Muscle layer of colon (tissue), 2 donors: ENCODE results near the gene PRELID3B.

ENCODE experiments used
- H3K27ac ChIP-seq: one replicate; pipeline ENCODE4 v1.7.0; 2013; ENCODE audit warnings: low read depth, mild to moderate bottlenecking, low read length, moderate library complexity
- H3K27me3 ChIP-seq, 2 donors: one replicate each; pipeline ENCODE4 v1.7.0; 2013; ENCODE audit warnings: low read length in 2 of 2, mild to moderate bottlenecking in 2 of 2; ENCODE audit not compliant: insufficient read depth in 2 of 2, control insufficient read depth in 1 of 2
- H3K36me3 ChIP-seq: one replicate; pipeline ENCODE4 v1.7.0; 2013; ENCODE audit warnings: mild to moderate bottlenecking, low read length; ENCODE audit not compliant: insufficient read depth
- H3K4me1 ChIP-seq: one replicate; pipeline ENCODE4 v1.7.0; 2013; ENCODE audit warnings: mild to moderate bottlenecking, low read length; ENCODE audit not compliant: insufficient read depth
- H3K4me3 ChIP-seq, 2 donors: one replicate each; pipeline ENCODE4 v1.7.0; 2013; ENCODE audit warnings: low read length in 2 of 2, low read depth in 1 of 2, mild to moderate bottlenecking in 1 of 2, moderate library complexity in 1 of 2
- H3K9ac ChIP-seq: one replicate; pipeline ENCODE4 v1.7.0; 2013; ENCODE audit warnings: low read length
- H3K9me3 ChIP-seq: one replicate; pipeline ENCODE4 v1.7.0; 2013; ENCODE audit warnings: mild to moderate bottlenecking, low read length
- donor health status: abdominal sarcoma.
- donor health status: Adenocarcinoma of cecum.

PRELID3B gene

DNA sequence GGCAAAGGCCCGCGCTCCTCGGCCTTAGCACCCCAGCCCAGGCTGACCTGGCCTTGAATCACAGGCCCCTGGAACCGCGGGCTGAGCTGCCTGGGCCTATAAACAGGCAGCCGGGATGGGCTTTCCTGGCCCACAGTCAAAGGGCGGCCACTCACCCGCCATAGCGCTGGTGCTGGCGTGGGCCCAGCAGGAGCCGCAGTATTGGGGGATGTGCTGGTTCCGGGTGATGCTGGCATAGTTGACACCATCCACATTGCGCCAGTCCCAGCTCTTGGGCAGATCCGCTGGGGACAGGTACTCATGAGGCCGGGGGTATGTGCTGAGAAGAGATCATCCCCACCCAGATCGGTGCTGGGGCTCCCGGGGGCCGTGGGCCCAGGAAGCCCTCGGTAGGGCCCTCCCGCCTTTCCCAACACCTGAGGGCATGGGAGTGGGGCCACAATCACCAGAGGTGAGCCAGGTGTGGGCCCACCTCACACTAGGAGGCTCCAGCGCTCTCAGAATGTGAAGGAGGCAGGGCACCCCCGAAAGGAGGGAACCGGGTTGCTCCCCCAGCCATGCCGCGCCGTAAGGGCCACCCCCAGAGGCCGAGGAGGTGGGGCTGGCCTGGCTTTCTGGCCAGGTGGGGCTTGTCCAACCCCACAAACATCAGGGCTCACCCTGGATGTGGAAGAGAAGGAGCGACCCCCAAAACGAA lies 36.3 kb downstream of the PRELID3B start:
- H3K9me3 ChIP-seq, result no peaks in the 10 kb centered on the region
- H3K4me3 ChIP-seq, result peak overlapping the region; percentile 66 to 88
- H3K27ac ChIP-seq, result peak overlapping the region; percentile 77
- H3K27me3 ChIP-seq, result no peaks in the 10 kb centered on the region
- H3K4me1 ChIP-seq, result peaks cover 27% of the 10 kb centered on the region
- H3K9ac ChIP-seq, result peak overlapping the region; percentile 74
- peaks cover 8% of the 10 kb centered on the region for H3K36me3 ChIP-seq

GRCh38 chr20:59005523-59006166 lies 36.9 kb downstream of the PRELID3B start:
- Histone ChIP-seq H3K9me3 (no peaks in the 10 kb centered on the region), H3K27ac (peak overlapping the region; percentile 77), H3K4me3 (peak overlapping the region; percentile 66 to 88), H3K36me3 (peaks cover 15% of the 10 kb centered on the region), H3K9ac (peak overlapping the region; percentile 74), H3K27me3 (no peaks in the 10 kb centered on the region), H3K4me1 (peaks cover 27% of the 10 kb centered on the region)

DNA sequence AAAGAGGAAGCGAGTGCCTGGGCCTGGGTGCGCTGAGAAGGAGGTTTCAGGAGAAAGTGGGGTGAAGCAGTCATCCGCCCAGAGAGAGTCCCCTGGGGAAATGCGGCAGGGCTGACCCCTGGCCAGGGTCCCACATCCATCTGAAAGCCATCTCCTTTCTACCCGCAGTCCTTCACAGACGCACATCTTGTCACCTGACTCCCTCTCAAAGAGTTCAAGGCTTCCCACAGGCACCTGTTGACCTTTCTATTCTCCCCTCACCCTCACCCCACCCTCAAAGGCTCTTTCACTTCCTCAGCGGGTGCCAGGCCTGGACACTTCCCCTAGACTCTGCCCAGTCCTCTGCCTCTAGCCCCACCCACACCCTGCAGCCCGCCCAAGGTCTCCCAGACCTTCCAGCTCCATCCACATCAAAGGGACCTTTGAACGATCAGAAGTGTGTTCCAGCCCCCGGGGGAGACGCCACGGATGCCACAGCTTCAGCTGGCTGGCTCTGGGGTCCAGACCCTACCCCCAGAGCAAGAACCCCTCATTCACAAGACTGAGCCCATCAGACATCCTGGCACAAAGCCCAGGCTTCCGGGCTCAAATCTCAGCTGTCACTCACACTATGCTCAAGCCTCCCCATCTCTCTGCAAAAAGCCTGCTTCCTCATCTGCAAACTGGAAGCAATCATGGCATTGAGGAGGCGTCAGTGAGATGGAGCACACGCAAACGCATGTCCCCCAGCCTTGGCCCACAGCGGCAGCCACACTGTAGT lies 37.6 kb downstream of the PRELID3B start:
- H3K4me3 ChIP-seq, result peak overlapping the region; percentile 66 to 88
- peaks cover 19% of the 10 kb centered on the region for H3K36me3 ChIP-seq
- H3K9me3 ChIP-seq, result no peaks in the 10 kb centered on the region
- no peaks in the 10 kb centered on the region for H3K27me3 ChIP-seq
- peaks cover 27% of the 10 kb centered on the region for H3K4me1 ChIP-seq
- peak overlapping the region; percentile 74 for H3K9ac ChIP-seq
- peak overlapping the region; percentile 77 for H3K27ac ChIP-seq

- no peak overlapping the region for H3K9ac ChIP-seq
Observed at GRCh38 chr20:59004493-59004762, 38.2 kb downstream of the PRELID3B start.

GRCh38 chr20:59003836-59004492 lies 38.6 kb downstream of the PRELID3B start:
- Histone ChIP-seq H3K4me1 (peaks cover 27% of the 10 kb centered on the region), H3K9ac (no peak overlapping the region), H3K27ac (no peak overlapping the region), H3K27me3 (no peaks in the 10 kb centered on the region), H3K4me3 (no peak overlapping the region), H3K36me3 (peaks cover 25% of the 10 kb centered on the region), H3K9me3 (no peaks in the 10 kb centered on the region)

More at GRCh38 chr20:59004493-59004762, 38.2 kb downstream of the PRELID3B start:
- Histone ChIP-seq H3K4me1 (peaks cover 27% of the 10 kb centered on the region), H3K27ac (no peak overlapping the region), H3K36me3 (peaks cover 21% of the 10 kb centered on the region), H3K9me3 (no peaks in the 10 kb centered on the region), H3K27me3 (no peaks in the 10 kb centered on the region), H3K4me3 (no peak overlapping the region)

- peaks cover 27% of the 10 kb centered on the region for H3K4me1 ChIP-seq
- no peak overlapping the region for H3K9ac ChIP-seq
- no peak overlapping the region for H3K4me3 ChIP-seq
- H3K27me3 ChIP-seq, result no peaks in the 10 kb centered on the region
- no peaks in the 10 kb centered on the region for H3K9me3 ChIP-seq
- H3K36me3 ChIP-seq, result peaks cover 26% of the 10 kb centered on the region
- H3K27ac ChIP-seq, result no peak overlapping the region
Observed at GRCh38 chr20:59002874-59003399, 39.6 kb downstream of the PRELID3B start.

DNA sequence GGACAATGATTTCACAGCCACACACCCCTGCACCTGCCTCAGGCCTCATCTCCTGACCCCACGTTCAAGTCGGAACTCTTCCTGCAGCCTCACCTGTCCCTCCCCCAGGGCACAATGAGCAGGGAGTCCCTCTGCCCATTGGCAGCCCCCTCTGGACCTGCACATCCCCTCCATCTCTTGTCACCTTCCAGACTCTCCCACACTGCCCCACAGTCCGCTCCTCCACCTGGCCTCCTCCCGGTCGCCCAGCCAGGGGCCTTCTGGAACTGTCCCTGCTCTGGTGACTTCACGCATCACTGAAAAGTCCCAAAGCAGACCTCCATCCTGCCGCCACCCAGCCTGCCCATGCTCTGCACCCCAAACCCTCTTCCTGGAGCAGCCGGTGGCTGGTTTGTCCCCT lies 40.2 kb downstream of the PRELID3B start:
- Histone ChIP-seq H3K27me3 (no peaks in the 10 kb centered on the region), H3K9ac (no peak overlapping the region), H3K4me1 (peaks cover 27% of the 10 kb centered on the region), H3K27ac (no peak overlapping the region), H3K4me3 (no peak overlapping the region), H3K36me3 (peaks cover 32% of the 10 kb centered on the region), H3K9me3 (no peaks in the 10 kb centered on the region)

DNA sequence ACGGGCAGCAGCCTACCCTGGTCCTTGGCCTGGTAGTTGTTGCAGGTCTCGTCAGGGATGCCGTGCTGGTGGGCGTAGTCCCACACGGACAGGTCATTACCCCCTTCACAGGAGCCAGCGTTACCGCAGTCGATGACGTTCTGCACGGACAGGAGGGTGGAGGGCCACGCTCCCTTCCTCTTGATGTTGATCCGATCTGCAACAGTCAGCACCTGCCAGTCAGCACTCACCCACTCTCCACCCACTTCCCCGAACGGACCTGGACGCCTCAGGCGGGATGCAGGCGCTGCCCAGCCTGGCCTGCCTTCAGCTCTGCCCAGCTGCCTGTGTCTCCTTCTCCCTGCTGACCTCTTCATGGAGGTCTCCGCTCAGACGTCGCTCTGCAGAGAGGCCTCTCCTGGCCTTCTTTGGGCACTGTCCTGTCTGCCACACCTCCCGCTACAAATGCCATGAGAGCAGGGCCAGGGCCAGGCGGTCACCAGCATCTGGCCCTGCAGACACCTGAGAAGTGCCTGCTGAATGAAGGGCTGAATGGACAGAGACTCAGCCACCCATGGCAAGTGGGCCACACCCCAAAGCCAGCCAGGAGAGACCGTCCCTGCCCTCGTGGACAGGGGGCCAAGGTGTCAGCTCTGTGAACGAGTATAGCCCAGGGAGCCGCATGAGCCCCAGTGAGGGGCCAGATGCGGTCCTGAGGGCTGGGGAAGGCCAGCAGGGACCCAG lies 41.0 kb downstream of the PRELID3B start:
- H3K9ac ChIP-seq, result no peak overlapping the region
- H3K27ac ChIP-seq, result no peak overlapping the region
- peaks cover 40% of the 10 kb centered on the region for H3K36me3 ChIP-seq
- no peak overlapping the region for H3K4me3 ChIP-seq
- no peaks in the 10 kb centered on the region for H3K27me3 ChIP-seq
- no peaks in the 10 kb centered on the region for H3K9me3 ChIP-seq
- H3K4me1 ChIP-seq, result peaks cover 27% of the 10 kb centered on the region

DNA sequence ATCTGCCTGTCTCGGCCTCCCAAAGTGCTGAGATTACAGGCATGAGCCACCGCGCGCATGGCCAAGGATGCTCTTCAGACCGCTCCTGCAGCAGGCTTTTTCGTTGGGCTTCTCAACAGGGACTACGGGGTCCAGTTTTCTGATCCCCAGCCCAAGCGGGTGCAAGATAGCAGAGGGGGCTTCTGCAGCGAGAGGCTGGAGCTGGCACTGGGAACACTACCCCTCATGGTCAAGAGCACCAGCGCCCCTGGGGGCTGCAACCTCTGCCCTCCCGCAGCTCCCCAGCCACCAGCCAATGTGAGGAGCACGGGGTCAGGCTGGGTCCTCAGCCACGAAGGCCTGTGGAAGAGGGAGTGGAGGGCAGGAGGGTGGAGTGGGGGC lies 41.5 kb downstream of the PRELID3B start:
- Histone ChIP-seq H3K4me3 (no peak overlapping the region), H3K36me3 (peaks cover 45% of the 10 kb centered on the region)

GRCh38 chr20:59000326-59000725 lies 42.3 kb downstream of the PRELID3B start:
- Histone ChIP-seq H3K4me3 (no peak overlapping the region), H3K36me3 (peaks cover 53% of the 10 kb centered on the region), H3K9ac (no peak overlapping the region), H3K27ac (no peak overlapping the region), H3K4me1 (peaks cover 16% of the 10 kb centered on the region), H3K9me3 (no peaks in the 10 kb centered on the region), H3K27me3 (no peaks in the 10 kb centered on the region)

More for the DNA sequence above, 41.5 kb downstream of the PRELID3B start:
- no peak overlapping the region for H3K9ac ChIP-seq
- peaks cover 24% of the 10 kb centered on the region for H3K4me1 ChIP-seq
- H3K9me3 ChIP-seq, result no peaks in the 10 kb centered on the region
- no peaks in the 10 kb centered on the region for H3K27me3 ChIP-seq
- no peak overlapping the region for H3K27ac ChIP-seq
